Glomerular endothelial cell (primary cell): ENCODE data around the gene TMEM200C. TPM values are rescaled to one million over a fixed set of nuclear protein-coding genes. Genes with fewer than 3 reads are reported as not detected.

Source experiments
- DNase-seq: peaks from one replicate; pipeline ENCODE4 v3.0.0-alpha.2; 2011; ENCODE audit warnings: low read depth, low spot score; ENCODE audit errors: extremely low read depth
- total RNA-seq: library from RNA; depleted of rRNA; stranded (reverse); fragments of >200 nt; gene quantifications from 2 replicates; pipeline ENCODE4 v1.2.3, GENCODE V29; 2015

The TMEM200C gene
- total RNA-seq, 1 donor from 2014 or later: 0.58 TPM

- DNase-seq: no peak
Measured at GRCh38 chr18:5839102-5839501, 56.2 kb downstream of the TMEM200C start.
